ENCODE results near the gene ZNF668.

DNA sequence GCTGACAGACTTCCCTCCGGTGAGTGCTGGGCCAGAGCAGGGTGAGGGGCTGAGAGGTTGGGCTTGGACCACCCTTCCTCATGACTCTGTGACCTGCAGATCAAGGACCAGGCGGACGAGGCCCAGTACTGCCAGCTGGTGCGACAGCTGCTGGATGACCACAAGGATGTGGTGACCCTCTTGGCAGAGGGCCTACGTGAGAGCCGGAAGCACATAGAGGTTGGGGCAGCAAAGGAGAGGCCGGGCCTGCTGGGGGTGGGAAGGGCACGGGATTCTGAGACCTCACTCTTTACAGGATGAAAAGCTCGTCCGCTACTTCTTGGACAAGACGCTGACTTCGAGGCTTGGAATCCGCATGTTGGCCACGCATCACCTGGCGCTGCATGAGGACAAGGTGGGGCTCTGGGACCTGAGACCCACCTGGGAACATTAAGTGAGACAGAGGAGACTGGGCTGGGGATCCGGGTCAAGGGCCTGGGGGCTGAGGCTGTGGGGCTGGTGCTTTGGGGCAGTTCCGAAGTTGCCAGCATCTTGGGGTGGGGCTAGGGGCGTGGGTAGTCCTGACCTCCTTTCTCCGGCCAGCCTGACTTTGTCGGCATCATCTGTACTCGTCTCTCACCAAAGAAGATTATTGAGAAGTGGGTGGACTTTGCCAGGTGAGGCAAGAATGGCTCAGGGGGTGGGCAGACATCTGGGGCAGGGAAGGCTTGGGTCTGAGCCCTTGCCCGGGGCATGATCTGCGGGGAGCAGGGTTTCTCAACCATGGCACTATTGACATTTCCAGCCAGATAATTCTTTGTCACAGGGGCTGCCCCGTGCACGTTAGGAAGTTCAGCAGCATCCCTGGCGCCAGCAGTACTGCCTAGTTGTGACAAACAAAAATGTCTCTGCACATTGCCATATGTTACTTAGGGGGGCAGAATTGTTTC lies 36.3 kb upstream of the ZNF668 start:
- TF ChIP-seq, protein P1, sequence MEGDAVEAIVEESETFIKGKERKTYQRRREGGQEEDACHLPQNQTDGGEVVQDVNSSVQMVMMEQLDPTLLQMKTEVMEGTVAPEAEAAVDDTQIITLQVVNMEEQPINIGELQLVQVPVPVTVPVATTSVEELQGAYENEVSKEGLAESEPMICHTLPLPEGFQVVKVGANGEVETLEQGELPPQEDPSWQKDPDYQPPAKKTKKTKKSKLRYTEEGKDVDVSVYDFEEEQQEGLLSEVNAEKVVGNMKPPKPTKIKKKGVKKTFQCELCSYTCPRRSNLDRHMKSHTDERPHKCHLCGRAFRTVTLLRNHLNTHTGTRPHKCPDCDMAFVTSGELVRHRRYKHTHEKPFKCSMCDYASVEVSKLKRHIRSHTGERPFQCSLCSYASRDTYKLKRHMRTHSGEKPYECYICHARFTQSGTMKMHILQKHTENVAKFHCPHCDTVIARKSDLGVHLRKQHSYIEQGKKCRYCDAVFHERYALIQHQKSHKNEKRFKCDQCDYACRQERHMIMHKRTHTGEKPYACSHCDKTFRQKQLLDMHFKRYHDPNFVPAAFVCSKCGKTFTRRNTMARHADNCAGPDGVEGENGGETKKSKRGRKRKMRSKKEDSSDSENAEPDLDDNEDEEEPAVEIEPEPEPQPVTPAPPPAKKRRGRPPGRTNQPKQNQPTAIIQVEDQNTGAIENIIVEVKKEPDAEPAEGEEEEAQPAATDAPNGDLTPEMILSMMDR (IDR thresholded peaks at IDR 0.05; ENCODE audit: insufficient read depth, low read length), result no peak
- TF ChIP-seq POLR2AphosphoS5 (IDR thresholded peaks at IDR 0.05; ENCODE audit: low read depth) (no peak), GABPA (IDR thresholded peaks at IDR 0.05; ENCODE audit: low read depth) (no peak)
- TF ChIP-seq, protein P2, sequence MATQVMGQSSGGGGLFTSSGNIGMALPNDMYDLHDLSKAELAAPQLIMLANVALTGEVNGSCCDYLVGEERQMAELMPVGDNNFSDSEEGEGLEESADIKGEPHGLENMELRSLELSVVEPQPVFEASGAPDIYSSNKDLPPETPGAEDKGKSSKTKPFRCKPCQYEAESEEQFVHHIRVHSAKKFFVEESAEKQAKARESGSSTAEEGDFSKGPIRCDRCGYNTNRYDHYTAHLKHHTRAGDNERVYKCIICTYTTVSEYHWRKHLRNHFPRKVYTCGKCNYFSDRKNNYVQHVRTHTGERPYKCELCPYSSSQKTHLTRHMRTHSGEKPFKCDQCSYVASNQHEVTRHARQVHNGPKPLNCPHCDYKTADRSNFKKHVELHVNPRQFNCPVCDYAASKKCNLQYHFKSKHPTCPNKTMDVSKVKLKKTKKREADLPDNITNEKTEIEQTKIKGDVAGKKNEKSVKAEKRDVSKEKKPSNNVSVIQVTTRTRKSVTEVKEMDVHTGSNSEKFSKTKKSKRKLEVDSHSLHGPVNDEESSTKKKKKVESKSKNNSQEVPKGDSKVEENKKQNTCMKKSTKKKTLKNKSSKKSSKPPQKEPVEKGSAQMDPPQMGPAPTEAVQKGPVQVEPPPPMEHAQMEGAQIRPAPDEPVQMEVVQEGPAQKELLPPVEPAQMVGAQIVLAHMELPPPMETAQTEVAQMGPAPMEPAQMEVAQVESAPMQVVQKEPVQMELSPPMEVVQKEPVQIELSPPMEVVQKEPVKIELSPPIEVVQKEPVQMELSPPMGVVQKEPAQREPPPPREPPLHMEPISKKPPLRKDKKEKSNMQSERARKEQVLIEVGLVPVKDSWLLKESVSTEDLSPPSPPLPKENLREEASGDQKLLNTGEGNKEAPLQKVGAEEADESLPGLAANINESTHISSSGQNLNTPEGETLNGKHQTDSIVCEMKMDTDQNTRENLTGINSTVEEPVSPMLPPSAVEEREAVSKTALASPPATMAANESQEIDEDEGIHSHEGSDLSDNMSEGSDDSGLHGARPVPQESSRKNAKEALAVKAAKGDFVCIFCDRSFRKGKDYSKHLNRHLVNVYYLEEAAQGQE (IDR thresholded peaks at IDR 0.05; ENCODE audit: insufficient replicate concordance, low read depth), result no peak

Data from HL-60 (cell line).